GM21619 (cell line): ENCODE measurements around the gene TMEM184B.
A peak's percentile ranks its signal among the peaks of the same experiment; 100 is the strongest.

Source experiments
- ATAC-seq: cut with Tn5 transposase; IDR thresholded peaks from one replicate; pipeline ENCODE4 v1.9.1; 2021; ENCODE audit not compliant: unreplicated experiment

TMEM184B gene

DNA sequence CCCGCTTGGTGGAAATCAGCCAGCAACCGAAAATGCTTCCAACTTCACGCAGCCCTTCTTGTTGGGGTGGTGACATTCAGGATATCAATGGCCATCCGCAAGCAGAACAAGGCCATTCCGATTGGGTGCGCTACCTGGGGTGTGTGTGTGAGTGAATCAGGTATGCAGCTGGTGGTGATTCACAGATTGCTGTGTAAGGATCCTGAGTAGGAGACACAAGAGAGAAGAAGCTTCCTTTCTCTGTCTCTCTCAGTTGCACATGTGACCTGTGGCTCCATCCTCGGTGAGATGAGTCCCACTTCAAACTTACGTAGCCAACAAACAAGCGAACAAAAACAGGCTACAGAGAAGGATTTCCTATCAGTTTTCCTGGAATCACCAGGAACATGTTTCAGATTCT, 9.6 kb upstream of the TMEM184B start:
- no peak for ATAC-seq

DNA sequence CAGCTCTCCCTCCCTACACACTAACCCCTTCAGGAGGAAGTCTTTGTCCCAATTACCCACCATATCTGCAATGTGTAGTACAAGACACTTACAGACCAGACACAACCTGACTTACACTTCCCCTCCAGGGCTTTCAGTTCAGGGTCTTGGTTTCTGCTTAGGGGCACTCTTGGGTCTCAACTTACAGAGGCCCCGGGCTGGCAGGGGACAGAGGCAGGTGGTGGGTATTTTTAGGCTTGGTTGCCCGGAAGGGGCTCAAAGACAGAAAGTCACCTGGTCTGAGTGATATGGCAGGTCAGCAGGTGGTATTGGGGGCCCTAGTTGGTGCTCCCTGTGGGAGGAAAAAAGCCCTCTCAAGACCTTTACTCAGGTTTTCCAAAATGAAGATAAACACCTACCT, 3.4 kb upstream of the TMEM184B start:
- ATAC-seq = no peak

DNA sequence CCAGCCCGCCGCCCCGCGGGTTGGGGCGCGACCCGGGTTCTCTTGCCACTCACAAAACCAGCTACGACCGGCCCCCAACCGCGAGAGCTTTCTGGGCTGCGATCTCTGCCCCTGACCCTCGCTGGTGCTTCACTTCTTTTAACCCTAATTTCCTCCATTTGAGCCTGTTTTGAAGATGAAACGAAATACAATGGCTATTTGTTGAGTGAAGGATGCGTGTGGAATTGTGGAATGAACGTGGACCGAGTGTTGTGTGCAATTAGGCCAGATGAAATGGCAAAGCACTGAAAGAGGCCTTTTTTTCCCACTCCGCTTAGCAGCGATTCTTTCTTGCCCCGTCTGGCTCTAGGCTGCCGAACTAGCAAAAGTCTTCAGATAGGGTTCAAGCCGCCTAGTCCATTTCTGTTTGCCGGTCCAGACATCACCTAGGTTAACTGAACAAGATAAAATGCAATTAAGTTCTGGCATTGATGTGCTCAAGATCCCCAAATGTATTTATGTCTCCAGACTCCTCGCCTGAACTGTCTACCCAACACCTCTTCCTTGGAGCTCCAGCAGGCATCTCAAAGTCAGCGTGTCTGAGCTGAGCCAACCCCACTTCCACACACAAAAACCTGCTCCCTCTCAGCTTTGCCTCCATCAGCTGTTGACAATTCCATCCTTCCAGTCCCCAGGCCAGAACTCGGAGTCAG, 471 bp upstream of the TMEM184B start:
- peak; percentile 13 for ATAC-seq

DNA sequence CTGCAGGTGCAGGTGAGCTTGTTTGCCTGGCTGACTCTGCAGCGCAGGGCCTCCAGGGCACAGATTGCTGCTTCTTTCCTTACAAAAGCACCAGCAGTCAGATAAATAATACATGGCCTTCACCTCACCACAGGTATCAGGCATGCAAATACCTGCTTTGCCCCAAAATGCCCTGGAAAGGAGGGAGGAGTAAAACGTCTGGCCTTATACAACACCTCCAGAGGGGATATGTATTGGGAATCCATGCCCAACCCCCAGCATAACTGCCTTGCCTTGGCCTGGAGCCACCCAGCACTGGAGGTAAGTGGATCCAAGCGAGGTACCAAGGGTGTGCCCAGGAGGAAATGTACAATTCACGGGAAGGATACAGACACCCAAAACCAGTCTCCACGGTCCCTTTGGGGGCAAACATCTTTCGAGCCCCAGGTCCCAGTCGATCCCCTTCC, 860 bp downstream of the TMEM184B start:
- ATAC-seq = peak; percentile 13

DNA sequence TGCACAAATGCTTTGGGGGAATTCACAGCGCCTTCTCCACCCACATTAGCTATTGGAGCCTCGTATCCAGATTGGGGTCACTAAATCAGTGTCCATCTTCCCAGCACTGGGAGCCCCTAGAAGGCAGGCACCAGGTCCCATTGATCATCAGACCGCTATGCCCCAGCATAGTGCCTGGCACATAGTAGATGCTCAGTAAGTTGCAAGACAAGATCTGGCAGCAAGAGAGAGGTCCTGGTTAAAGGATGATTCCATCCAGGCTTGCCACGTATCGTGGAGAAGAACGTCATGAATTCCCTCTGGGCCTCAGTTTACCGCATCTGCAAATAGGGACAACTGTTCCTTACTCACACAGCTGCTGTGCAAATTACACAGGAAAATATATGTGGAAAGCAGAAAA, 1.7 kb downstream of the TMEM184B start:
- no peak for ATAC-seq

DNA sequence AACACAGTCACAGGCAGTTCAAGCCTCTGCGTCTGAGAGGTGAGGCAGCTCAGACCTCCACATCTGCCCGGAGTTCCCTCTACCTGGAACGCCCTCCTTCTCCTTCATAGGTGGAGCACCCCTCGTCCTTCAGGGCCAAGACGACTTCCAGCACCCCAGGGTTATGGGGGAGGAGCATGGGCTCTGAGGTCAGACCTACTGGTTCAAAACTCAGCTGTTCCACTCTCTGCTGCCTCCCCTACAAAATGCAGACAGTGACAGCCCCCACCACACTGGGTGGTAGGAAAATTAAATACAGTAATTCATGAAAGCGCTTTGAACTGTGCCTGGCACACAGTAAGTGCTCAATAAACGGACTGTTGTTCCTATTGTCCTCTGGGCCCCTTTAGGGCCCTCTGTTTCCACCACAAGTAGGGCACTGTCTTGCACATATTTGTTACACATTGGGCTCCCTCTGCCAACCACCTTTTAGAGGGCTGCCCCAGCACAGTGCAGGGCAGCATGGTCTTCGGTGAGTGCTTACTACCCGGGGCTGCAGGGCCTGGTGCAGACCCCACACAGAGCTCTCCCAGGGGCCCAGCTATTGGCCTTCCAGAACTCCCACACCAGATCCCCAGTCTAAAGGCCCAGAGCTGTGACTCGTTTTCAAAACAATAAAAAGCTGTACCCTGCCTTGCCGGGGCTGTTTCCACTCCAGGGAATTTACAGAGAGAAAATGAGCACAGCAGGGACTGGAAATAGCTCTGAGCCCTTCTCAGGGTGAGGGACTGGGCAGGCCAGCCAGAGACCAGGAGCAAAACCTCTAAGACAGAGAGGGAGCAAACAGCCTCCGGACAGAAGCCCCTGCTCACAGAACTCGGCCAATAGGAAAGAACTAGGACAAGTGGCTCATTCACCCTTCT, 2.5 kb downstream of the TMEM184B start:
- ATAC-seq = no peak

DNA sequence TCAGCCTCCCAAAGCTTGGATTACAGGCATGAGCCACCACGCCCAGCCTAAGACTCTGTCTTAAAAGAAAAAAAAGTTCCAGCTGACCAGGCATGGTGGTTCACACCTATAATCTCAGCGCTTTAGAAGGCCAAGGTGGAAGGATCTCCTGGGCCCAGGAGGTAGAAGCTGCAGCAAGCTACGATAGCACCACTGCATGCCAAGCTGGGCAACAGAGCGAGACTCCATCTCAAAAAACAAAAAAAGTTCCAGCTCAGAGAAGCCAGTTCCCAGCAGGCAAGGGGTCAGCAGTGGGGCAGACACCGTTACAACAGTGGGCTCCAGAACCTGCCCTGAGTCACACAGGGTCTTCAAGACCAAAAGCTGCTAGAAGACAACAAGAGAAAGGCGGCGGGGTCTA, 3.3 kb downstream of the TMEM184B start:
- no peak for ATAC-seq

DNA sequence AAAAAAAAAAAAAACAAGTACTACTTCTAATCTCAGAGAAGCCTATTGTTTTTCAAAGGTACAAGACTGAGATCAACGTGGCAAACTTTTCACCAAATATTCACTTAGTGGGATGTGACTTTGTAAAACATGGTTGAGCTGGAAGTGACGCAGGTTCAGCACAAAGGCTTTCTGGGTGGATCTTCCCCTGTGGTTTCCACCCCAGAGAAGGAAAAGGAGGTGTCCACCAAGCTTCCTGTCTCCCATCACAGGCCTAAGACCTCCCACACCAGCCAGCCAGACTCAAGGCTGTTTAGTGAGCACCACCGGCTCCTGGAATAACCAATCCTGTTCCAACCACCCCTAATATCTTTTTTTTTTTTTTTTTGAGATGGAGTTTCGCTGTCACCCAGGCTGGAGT, 5.7 kb downstream of the TMEM184B start:
- no peak for ATAC-seq

DNA sequence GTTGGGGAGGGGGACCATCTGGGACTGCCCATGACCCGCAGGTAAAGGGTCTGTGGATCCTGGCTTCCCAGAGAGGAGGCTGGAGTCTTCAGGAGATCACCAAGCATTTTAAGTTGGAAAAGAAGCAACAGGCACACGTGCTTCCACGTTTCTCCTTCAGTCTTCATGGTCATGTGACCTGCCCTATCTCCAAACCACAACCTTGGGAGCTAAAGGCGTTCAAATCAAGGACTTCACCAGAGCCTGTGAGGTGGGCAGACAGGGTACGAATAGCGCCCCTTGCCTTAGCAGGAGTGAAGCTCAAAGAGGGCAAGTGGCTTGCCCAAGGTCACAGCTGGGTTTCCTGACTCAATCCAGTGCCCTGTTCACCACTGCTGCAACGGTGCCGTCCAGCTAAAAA, 6.7 kb downstream of the TMEM184B start:
- ATAC-seq = no peak

DNA sequence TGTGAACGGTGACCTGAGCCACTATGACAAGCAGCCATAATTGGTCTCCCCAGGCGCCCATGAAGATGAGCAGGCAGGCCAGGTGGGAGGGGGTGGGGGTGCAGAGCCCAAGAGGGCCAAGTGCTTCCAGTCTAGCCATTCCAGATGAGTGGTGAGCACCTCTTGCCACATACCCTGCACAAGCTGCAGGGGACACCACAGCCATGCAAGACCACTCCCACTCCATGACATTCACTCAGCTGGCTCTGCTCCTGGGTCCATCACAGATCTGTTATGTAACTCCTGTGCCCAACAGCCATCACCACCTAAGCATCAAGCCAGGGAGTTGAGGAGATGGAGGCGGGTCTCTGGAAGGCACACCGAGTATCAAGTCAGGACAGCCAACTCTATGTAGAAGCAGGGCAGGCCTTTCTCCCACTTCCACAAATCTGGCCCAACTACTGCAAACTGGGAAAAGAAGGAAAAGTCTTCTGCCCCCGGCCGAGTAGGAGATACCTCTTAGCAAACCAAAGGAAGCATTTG, 8.4 kb downstream of the TMEM184B start:
- no peak for ATAC-seq

DNA sequence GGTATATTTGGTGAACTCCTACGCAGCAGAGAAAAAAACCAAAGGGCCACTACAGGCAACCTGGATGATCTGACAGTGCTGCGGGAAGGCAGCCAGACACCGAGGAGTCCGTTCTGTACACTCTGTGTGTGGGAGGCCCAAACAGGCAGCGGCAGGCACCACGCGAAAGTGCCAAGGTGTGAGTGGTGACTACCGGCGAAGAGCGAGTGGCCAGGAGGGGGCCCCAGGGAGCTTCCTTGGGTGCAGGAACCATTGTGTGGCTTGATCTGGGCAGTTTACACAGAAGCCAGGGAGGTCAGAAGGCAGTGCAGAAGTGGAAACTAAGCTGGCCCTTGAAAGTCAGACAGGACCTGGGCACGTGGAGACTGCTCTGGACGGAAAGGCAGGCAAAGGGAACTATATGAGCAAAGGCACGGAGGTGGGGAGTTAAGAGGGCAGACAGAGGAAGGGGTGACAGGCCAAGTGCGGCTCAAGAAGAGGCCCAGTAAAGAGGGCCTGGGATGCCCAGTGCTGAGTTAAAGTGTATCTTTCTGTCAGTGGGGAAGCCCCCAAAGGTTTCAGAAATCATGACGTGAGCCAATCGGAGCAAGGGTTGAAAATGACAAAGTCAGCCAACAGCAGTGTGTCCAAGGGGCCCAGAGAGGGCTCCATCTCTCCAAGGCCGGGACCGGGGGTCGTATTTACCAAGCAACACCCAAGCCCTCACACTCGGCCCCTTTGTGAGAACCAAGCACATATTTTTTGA, 10.6 kb downstream of the TMEM184B start:
- no peak for ATAC-seq

DNA sequence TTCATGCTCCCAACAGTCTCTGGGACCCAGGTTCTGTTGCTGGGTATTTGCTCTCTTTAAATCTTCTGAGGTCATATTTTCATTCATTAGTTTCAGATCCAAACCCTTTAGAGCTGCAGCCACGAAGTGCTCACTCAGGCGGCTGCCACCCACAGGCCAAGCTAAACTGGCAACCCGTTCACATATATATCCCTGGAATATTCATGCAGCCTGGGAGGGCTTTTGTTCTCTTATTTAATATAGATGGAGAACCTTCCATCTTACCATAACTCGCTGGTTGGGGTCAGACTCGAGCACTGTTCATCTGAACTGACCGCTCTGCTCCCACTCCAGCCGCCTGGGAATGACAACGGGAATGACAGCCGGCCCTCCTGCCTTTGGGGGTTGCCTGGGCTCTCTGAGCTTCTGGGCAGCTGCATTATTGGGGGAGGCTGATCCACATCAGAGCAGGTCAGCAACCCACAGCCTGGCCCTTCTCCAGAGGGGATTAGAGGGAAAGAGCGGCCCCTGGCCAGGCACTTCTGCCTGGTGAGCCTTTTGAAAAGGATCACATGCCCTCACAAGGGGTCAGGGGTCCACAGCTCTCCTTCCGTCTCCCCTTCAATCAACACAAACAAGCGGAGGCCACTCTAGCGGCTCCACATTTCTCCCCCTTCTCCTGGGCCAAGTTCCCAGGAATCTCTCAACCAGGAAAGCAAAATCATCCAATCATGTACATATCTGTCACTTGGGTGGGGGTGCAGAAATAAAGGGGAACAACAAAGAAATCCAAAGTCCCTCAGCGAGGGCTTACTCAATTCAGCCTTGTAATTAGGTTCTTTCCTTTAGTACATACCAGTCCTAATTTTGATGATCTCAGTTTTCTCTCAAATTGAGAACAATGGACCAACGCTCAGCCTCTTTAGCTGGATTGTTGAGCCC, 11.8 kb downstream of the TMEM184B start:
- peak; percentile 30 for ATAC-seq

DNA sequence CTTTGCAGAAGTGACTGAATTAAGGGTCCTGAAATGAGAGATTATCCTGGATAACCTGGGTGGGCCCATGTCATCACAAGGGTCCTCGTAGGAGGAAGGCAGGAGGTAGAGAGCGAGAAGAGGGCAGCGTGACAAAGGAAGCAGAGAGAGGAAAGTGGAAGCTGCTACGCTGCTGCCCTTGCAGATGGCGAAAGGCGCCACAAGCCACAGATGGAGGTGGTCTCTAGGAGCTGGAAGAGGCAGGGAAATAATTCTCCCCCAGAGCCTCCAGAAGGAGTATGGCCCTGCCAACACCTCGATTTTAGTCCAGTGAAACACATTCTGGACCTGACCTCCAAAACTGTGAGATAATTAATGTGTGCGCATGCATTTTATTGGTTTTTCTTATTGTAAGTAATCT, 13.4 kb downstream of the TMEM184B start:
- ATAC-seq = no peak

DNA sequence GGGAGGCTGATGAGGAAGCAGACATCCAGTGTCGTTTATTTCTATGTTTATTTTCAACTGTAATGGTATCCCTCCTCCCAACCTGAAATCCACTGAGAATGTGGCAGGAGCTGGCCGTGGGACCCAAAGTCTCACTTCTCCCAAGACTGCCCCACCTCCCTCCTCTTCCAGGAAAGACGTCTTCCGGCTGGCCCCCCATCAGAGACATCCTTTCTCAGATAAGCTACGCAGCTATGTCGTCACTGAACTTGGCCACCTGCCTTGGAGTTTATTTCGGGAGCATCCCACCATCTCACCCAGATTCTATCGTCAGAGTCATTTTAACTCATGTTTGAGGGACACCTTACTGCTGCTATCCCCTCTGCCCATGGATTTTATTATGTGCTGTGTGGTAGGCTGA, 13.9 kb downstream of the TMEM184B start:
- ATAC-seq = no peak

DNA sequence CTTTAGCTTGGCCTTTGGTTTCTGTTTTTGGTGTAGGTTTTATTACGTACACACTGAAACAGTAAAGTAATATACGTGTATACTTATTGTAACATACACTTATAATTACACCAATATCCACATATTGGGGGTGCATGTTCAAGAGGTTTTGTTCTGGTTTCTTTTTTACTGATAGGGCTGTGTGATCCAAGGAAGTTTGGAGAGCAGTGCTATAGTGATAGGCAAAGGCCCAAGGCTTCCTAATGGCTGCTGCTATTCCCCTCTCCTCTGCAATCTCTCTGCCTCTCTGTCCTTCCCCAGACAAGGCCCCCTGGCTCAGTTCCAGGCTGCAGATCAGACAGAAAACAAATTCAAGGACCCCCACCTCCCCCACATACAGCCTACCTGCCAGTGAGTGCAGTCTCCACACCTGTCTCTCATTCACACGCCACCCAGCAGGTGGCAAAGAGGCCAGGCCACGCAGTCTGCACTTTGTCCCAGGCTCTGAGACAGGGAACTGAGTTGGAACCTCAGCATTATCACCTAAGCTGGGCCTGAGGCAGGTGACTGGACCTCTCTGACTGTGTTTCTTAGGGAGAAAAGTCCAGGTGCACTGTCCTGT, 15.1 kb downstream of the TMEM184B start:
- no peak for ATAC-seq

DNA sequence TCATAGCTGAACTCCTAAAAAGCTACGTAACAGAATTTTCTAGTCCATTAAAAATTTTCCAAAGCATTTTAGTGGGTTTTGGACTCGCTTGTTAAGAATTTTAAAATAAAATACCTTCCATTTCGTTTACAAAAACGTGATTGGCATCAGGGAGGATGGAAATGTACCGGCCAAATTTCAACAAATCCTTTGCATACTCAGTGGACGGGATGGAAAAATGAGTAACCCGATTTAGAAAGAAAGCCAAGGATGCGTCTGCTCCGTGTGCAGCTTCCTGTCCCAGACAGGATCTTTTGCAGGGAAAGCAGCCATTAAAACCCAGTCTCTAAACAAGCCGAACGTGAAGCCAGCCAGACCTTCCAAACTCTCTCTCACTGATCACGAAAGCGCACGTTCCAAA, 15.6 kb downstream of the TMEM184B start:
- no peak for ATAC-seq

DNA sequence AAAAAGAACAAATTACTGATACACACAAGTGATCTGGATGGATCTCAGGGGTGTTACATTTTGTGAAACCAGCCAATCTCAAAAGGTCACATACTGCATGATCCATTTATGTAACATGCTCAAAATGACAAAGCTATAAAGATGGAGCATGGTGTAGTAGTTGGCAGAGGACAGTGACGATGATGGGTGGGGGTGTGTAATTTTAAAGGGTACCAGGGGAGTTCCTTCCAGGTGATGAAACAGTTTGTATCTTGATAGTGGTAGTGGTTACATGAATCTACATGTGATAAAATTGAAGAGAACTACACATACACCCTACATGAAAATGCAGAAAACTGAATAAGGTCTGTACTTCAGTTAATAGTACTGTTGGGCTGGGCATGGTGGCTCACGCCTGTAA, 17.1 kb downstream of the TMEM184B start:
- no peak for ATAC-seq

DNA sequence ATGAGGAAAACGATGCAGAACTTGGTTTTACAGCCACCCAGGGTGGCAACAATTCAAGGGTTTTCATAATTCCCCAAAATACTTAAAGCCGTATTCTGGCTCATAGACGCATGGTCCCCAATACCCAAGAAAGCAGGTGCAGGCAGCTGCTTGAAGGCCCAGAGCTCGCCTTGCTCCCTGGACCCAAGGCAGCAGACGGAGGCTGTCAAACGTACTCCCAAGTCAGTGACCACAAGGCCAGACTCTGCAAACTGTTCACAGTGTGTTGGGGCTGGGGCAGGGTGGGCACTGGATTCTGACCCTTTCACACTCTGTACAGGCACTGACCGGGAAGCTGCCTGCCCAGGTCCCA, 21.5 kb downstream of the TMEM184B start:
- no peak for ATAC-seq

DNA sequence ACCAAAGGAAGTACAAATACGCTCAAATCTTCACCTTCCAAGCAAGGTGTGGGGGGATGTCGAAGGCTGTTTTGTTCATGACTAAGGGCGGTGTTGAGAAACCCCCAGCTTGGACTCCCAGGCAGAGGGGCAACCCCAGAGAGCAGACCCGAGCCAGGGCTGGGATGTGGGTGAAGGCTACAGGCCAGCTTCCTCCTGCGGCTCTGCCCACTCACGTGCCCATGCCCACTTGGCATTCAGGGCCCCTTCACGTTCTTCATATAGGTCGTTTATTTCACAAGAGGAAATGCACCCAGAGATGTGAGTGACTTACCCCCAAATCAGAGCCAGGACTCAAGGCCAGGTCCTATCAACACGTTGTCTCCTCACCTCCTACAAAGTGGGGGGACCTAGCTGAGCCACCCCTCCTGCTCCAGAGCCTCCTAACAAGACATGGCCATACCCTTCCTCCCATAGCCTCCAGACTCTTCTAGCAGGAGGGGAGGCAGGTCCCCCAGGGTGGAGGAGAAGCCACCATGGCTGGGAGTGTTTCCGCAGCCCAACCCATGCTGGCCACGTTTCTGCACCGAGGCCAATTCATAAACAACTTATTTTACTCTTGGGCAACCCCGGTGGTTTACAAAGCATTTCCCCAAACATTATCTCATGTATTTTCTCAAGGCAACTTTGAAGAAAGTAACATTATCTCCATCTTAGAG, 22.0 kb downstream of the TMEM184B start:
- no peak for ATAC-seq
